Glomerular visceral epithelial cell (primary cell): ENCODE data around the gene PBX2.

ENCODE experiments used
- DNase-seq: peaks from one replicate; pipeline ENCODE4 v3.0.0-alpha.2; 2016; ENCODE audit errors: extremely low spot score

Gene PBX2

DNA sequence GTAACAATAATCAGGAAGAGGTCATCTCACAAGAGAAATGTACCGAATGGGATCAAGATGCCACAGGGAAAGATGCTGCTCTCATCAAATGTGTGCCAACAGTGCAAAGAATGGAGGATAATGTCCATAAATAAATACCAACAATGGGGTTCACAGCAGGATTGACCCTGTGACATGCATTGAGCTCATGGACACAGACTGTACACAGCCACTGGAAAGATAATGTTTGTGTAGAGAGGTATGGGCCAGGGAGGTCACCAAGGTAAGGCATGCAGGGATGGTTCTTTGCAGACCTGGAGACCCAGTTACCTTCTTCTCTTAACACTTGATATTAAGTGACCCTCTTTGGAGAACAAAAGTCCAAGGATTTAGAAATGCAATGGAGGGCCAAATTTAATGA, 15.6 kb downstream of the PBX2 start:
- no peak for DNase-seq

DNA sequence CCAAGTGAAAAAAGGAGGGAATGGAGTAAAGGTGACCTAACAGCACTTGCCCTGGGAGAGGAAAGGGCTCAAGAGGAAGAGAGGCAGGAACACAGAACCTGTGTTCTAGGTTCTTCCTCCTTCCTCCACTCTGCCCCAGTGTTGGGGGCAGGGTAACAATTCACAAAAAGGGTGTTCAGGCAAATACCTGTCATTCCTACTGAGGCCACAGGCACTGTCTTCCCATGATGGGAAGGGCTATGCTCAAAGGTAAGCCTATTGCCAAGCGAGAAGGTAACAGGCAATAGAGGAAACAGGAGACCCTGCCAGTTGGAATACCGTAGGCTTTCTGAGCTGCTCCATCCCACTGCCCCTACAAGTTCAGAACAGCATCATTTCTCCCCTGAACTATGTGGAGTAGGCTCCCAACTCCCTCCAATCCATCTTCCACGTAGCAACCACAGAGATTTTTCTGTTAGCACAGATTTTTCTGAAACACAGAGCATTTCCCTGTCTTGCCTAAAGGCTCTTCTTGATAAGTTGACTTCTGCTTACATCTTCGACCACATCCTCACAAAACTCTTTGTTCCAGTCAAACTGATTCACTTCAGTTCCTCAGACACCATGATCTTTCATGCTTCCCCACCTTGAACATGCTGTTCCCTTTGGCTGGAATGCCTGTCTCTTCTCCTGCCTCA, 16.8 kb downstream of the PBX2 start:
- DNase-seq: no peak

DNA sequence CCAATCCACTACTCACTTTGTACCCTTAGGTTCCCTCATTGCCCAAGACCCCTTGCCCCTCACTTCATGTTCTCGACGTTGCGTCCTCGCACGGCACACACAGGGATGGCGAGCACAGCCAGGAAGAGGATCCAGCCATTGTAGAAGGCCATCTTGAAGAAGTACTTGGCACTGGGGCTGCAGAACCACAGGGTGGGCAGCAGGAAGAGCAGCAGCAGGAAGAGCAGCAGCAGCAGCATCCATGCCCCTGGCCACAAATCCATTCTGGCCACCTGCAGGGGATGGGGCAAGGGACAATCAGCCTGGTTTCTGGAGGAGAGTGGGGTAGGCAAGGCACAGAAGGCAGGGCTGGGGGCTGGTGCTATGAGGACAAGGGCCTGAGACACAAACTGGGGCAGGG, 18.8 kb downstream of the PBX2 start:
- DNase-seq: no peak

DNA sequence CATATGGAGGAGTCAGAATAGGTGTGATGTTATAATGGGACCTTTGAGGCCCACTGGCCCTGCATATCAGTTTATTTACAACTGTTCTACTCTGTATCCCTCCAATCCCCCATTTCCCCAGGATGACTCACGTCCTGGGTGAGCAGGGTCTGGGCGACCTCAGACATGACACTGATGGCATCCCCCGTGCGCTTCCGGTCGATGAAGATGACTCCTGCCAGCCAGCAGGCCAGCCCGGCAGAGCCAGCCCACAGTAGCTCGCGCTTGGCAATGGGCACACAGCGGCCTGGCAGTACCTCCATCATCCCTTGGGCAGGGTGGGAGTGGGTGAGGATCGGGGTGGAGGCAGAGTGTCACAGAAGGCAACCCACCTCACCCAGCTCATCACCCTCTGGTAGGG, 19.7 kb downstream of the PBX2 start:
- peak; percentile 20 for DNase-seq

DNA sequence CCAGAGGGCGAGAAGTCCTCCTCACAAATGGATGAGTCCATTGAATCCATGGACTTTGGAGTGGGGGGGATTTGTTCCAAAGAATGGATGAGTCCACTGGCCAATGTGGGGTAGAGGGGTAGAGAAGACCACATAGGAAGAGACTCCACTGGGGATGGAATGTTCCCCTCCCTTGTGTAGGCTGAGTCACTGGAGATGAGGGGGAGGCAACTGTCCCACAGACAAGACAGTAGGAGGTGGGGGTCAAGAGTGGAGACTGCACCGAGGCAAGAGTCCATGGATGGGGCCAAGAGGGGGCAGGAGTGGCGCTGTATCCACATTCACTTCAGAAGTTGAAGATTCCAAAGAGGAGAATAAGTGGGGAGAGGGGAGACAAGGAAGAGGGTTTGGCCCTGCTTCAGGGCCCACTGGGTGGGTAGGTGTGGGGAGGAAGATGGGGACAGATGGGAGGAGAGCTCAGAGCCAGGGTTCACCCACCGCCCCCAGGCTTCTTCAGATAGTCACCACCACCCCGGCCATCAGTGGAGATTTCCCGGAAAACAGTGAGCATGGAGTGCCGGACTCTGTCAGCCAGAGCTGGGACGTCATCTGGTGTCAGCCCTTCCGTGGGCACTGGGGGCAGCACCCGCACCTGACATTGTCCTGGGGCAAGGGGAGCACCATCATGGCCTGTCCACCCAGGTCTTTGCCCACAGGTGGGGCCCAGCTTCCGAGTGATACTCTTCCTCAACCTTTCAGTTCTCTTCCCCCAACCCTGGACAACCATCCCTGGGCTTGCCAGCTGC, 21.0 kb downstream of the PBX2 start:
- no peak for DNase-seq

DNA sequence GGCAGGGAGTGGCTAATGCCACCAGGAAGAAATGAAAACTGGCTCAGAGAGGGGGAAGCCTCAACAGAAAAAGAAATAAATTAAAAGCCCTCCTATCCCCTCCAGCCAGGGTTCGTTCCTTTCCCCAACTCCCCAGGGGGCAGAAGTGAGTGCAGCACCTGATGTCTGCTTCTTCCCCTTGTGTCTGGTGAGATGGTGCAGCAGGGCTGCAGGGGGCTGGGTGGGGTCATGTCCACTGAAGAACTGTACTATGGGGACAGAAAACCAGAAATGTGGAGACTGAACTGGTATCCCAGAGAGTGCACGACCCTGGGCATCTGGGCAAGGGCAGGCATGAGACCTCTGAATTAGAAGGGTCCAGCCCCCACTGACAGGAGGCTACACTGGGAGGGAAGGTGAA, 21.7 kb downstream of the PBX2 start:
- DNase-seq: no peak

DNA sequence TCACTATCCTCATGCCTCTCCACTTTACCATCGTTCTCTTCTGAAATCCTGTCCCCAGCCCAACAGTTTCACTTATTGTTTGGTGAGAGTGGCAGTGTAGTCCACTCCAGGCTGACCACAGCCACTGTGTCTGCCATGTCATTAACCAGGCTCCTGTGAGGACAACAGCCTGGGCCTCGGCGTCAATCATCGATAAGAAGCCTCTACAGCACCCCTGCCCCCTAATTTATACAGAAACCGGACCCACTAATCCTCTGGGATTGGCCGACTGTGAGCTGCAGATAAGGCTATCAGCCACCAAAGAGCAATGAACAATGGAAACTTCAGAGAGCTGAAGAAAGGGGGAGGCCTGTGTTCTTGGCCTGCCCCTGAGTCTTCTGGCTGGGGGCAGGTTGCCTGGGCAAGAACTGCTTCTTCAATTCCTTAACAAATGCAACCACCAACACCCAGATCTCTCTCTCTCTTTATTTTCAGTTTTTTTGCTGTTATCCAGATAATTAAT, 22.2 kb downstream of the PBX2 start:
- no peak for DNase-seq

DNA sequence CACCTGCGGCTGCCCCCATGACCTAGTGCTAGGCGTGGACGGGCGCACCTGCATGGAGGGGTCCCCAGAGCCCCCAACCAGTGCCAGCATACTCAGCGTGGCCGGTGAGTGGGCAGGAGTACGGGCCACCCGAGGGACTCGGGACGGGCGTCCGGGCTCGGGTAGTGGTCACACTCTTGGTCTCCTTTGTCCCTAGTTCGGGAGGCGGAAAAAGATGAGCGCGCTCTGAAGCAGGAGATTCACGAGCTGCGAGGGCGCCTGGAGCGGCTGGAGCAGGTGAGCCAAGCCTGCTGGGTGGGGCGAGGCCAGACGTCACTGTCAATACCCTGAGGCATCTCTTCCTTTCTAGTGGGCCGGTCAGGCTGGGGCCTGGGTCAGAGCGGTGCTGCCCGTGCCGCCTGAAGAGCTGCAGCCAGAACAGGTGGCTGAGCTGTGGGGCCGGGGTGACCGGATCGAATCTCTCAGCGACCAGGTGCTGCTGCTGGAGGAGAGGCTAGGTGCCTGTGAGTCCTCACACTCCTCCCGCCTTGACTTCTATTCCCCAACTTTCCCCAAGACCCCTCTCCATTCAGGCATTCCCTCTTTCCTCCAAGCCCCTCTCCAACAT, 22.7 kb downstream of the PBX2 start:
- DNase-seq: no peak

DNA sequence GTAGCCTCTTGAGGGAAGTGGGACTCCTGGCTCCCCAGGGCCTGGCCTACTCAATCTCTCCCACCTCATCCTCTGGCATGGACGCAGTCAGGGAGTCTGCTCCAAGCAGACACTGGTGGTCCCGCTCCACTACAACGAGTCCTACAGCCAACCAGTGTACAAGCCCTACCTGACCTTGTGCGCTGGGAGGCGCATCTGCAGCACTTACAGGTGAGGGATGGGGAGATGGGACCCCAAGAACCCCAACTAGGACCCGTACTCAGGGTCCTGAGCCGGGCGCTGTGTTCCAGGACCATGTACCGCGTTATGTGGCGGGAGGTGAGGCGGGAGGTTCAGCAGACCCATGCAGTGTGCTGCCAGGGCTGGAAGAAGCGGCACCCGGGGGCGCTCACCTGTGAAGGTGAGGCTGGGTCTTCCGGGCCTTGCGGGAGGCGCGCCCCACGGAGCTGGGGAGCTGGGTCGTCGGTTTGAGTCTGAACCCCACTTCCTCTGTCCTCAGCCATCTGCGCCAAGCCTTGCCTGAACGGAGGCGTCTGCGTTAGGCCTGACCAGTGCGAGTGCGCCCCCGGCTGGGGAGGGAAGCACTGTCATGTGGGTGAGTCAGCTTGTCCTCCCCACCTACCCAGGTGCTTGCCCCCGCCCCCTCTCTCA, 23.5 kb downstream of the PBX2 start:
- no peak for DNase-seq

DNA sequence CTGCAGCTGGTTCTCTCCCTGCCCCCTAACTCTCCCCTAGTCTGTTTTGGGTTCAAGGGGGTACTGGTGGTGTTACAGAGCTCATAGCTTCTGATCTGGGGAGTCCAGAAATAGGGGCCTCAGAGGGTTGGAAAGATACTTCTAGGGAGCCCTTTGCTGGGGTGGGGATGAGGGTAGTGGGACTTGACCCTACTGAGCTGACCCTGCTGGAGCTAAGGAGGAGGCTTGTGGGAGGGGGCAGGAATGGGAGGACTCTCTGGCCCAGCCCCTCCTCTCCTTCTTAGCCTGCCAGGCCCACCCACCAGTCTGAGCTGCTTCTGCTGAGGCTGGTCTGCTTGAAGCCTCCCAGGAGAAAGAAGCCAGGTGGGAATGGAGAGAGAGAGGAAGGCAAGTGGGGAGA, 25.7 kb downstream of the PBX2 start, which contains the start of gene EGFL8:
EGFL8 (plus strand) TSS at position 301 of the 400 bp plus-strand sequence. CDS start 1,571 bp downstream, outside the sequence.
- DNase-seq: no peak

DNA sequence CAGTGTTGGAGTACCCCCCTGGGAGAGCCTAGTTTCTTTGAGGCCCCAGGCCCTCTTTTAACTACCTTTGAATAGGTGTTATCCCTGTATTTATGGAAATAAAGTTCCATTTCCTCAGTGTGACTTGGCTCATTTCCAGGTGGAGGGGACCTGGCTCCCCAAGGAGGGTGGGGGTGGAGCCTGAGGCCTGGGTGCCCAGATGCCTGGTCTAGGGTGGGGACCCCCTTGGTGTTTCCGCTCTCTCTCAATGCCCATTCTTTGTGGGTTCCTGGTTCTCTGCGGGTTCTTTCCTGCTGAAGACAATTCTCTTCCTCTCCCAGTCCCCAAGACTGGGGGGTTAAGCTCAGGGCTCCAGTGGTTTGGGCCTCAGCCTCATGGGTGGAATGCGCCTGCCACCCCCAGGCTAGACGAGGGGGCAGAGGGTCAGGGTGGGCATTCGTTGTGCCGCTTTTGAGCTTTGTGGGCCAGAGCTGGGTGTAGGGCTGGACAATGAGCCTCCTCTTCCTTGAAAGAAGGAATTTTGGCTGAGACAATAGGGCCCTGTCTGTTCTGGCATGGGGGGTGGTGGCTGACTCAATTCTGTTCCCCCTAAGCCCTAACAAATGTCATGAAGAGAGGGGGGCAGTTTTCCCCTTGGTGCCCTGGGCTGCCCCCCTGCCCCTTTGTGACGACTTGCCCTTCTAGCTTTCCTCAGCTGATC, 26.3 kb downstream of the PBX2 start:
- DNase-seq: no peak

DNA sequence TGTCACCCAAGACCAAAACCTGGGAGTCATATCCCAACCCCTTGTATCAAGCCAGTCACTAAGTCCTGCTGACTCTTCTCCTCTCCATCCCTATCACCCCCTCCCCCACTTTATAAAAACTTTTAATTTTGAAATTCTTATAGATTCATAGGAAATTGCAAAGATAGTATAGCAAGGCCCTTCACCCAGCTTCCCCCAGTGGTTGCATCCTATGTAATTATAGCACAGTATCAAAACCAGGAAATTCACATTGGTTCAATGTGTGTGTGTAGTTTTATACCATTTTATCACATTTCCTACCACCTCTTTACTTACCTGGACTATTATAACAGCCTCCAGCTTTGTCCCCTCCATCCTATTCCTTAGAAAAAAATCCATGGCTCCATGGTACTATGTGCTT, 31.9 kb downstream of the PBX2 start:
- no peak for DNase-seq

DNA sequence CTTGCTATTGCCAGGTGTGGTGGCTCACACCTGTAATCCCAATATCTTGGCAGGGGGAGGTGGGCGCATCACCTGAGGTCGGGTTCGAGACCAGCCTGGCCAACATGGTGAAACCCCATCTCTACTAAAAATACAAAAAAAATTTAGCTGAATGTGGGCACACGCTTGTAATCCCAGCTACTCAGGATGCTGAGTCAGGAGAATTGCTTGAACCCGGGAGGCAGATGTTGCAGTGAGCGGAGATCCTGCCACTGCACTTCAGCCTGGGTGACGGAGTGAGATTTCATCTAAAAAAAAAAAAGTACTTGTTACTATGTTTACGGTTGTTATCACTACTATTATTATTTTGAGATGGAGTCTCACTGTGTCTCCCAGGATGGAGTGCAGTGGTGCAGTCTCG, 33.1 kb downstream of the PBX2 start:
- DNase-seq: no peak

DNA sequence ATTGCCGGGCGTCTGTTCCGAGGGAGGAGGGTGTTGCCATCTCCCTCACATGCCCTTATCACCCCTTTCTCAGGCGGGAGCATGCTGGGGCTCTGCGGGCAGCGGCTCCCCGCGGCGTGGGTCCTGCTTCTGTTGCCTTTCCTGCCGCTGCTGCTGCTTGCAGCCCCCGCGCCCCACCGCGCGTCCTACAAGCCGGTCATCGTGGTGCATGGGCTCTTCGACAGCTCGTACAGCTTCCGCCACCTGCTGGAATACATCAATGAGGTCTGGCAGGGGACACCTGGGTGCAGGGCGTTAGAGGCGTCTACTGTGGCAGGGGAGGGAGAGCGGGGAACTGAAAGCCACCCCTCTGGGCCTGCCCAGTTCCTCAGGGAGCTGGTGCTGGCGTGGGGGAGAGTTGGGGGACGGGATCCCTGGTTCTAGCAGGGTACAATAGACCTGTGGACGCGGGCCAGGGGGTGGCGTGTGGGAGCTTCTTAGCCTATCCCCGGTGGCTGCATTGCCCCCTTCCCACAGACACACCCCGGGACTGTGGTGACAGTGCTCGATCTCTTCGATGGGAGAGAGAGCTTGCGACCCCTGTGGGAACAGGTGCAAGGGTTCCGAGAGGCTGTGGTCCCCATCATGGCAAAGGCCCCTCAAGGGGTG, 35.4 kb downstream of the PBX2 start:
- DNase-seq: peak; percentile 66

DNA sequence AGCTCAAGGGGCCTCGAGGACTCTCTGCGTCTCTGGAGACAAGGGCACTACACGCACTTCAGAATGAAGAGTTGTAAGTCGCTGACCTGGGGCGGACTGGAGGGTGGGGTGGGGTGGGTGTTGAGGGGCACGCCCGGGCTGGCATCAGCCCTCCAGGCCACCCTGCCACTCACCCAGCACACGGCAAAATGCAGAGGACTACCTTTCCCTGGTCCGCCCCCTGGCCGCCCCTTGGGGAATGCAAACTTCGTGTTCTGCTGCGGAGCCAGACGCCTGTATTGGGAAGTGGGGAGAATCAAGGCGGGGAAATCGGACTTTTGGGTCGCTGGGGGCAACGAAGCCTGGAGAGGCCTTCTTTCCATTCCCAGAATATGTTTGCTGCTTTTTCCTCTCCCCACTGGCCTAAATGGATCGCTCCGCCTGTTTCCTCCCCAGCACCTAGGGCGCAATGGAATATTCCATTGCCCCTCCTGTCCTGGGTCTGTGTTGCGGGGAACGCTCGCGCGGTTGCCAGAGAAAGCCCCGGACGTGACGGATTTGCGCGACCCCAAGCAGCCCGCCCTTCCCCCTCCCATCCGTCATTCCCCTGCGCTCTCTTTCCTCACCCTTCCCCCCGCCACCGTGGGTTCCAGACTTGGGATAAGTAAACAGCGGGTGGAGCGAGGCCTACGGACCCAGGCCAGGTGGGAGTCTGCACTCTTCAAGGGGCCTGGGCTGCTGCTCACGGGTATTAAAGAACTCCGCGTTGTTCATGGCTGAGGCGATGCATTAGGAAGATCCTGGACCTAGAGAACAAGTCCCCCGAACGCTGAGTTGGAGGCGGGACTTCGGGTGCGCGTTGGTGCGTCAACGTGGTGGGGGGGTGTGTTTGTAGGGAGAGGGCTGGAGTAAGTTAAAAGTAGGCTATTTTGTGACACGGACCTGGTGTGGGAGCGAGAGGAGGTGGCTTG, 36.2 kb downstream of the PBX2 start, which contains the start of gene PPT2:
PPT2 (plus strand) TSS at position 578 of the 950 bp plus-strand sequence. CDS start 454 bp downstream, outside the sequence.
- peak; percentile 86 for DNase-seq

DNA sequence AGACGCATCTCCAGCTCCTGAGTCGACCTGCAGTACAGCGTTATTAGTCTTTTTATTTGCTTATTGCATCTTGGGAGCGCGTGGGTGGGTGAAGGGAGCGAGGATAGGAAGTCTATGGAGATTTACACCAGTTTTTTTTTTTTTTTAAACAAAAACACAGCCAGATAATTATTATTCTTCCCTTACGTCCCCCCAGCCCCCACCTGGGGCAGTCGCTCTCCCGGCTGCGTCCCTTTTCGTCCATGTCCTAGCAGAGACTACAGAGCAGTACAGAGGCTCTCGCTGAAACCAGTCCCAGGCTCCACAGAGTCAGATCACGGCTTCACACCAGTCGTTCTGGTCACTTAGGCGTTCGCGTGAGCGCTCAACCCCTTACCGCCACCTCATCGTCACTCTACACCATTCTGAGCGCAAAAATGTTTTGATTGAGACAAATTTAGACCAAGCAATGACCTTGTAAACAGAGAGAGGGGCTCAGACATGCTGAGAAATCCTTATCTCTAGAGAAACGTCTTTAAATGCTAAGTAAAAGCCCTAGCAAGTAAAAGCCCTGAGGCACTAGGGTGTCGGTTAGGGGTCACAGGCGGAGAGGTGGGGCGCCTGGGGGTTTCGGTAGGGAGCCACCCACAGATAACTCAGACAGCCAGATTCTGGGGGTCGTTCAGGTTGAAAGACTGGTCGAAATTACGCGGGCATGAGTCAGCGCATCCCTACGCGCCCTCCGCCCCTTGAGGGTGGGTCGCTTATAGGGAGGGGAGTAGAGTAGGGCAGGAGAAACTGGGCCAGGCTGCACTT, 37.0 kb downstream of the PBX2 start:
- peak; percentile 22 for DNase-seq

DNA sequence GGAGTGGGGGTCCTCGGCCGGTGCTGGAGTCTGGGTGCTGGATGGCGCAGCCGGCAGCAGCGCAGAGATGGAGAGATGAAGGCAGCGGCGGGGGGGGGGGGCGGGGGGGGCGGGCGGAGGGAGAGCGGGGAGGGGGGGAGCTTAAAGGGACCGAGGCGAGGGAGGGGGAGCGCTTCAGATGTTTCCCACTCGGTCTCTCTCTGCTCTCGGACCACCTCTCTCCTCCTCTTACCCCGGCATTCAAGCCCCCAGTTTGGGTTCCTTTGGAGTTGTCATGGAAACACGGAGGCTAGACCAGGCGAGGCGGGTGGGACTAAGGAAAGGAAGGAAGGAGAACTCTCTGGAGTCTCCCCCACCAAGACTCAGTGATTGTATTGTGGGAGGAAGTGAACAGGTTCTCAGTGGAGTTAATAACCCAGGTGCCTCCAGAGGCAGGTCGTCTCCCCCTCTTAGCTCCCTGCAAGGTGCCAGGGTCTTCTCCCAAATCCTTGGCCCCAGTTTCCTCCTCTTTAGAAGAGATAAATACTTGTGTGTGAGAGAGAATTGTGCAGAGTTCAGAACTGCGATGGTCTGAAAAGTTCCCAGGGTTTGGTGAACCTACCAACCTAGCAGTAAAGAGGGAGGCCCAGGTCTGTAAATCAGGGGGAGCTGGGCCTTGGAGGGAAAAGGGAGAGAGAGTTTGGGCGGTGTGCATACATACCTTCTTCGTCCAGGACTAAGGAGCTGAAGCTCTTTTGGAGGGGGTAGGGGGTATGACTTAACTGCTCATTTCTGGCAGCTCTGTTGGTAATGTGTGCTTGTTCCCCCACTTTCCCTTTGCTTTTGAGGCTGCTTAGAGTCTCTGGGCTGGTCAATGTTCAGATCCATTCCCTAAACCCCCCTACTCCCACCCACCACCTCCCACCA, 37.9 kb downstream of the PBX2 start, which contains the start of gene PRRT1:
PRRT1 (minus strand) TSS at position 77 of the 906 bp plus-strand sequence. CDS start 112 bp downstream, outside the sequence.
- DNase-seq: no peak
